ENCODE measurements around the gene RGS5. TPM values are rescaled to one million over a fixed set of nuclear protein-coding genes. Genes with fewer than 3 reads are reported as not detected.

The RGS5 gene
- total RNA-seq, 4 donors from 2014 or later = 37.1 to 197 (median 120) TPM

GRCh38 chr1:163155606-163156005 is 47.1 kb downstream of the RGS5 start:
- Histone ChIP-seq H3K9me3 (no peaks in the 10 kb centered on the region), H3K27me3 (no peaks in the 10 kb centered on the region), H3K4me3 (no peak overlapping the region), H3K27ac (no peak overlapping the region), H3K36me3 (no peaks in the 10 kb centered on the region), H3K4me1 (no peaks in the 10 kb centered on the region)
- intact Hi-C loops (cut with DNase I; ENCODE audit: low total_unique reads) = no loop called here
- TF ChIP-seq POLR2A (IDR thresholded peaks at IDR 0.05) (no peak), CTCF (IDR thresholded peaks at IDR 0.05) (no peak)
- no peak for DNase-seq

GRCh38 chr1:163148911-163149310 is 53.8 kb downstream of the RGS5 start:
- H3K27me3 ChIP-seq = no peaks in the 10 kb centered on the region
- no peaks in the 10 kb centered on the region for H3K4me1 ChIP-seq
- no peak overlapping the region for H3K4me3 ChIP-seq
- intact Hi-C loops (cut with DNase I; ENCODE audit: low total_unique reads) = no loop called here
- no peaks in the 10 kb centered on the region for H3K9me3 ChIP-seq
- H3K36me3 ChIP-seq = no peaks in the 10 kb centered on the region
- DNase-seq = no peak
- H3K27ac ChIP-seq = no peak overlapping the region
- no peak for TF ChIP-seq CTCF (IDR thresholded peaks at IDR 0.05)
- TF ChIP-seq POLR2A (IDR thresholded peaks at IDR 0.05) = no peak

GRCh38 chr1:163147019-163147418 is 55.7 kb downstream of the RGS5 start:
- no peak overlapping the region for H3K4me3 ChIP-seq
- intact Hi-C loops (cut with DNase I; ENCODE audit: low total_unique reads) = no loop called here
- no peaks in the 10 kb centered on the region for H3K27me3 ChIP-seq
- H3K4me1 ChIP-seq = no peaks in the 10 kb centered on the region
- no peak overlapping the region for H3K27ac ChIP-seq
- H3K36me3 ChIP-seq = no peaks in the 10 kb centered on the region
- H3K9me3 ChIP-seq = no peaks in the 10 kb centered on the region
- DNase-seq = no peak
- TF ChIP-seq POLR2A (IDR thresholded peaks at IDR 0.05) (no peak), CTCF (IDR thresholded peaks at IDR 0.05) (no peak)

- Histone ChIP-seq H3K4me3 (no peak overlapping the region), H3K9me3 (no peaks in the 10 kb centered on the region), H3K27ac (no peak overlapping the region), H3K36me3 (no peaks in the 10 kb centered on the region), H3K4me1 (no peaks in the 10 kb centered on the region), H3K27me3 (no peaks in the 10 kb centered on the region)
- no peak for DNase-seq
- intact Hi-C loops (cut with DNase I; ENCODE audit: low total_unique reads) = no loop called here
- TF ChIP-seq POLR2A (IDR thresholded peaks at IDR 0.05) = no peak
Observed at GRCh38 chr1:163145435-163145834, 57.3 kb downstream of the RGS5 start.

GRCh38 chr1:163144418-163144817 is 58.3 kb downstream of the RGS5 start:
- H3K27ac ChIP-seq = no peak overlapping the region
- H3K36me3 ChIP-seq = no peaks in the 10 kb centered on the region
- H3K4me3 ChIP-seq = no peak overlapping the region
- H3K9me3 ChIP-seq = no peaks in the 10 kb centered on the region
- no peaks in the 10 kb centered on the region for H3K27me3 ChIP-seq
- TF ChIP-seq CTCF (IDR thresholded peaks at IDR 0.05) (no peak), POLR2A (IDR thresholded peaks at IDR 0.05) (no peak)
- intact Hi-C loops (cut with DNase I; ENCODE audit: low total_unique reads) = no loop called here
- H3K4me1 ChIP-seq = no peaks in the 10 kb centered on the region
- no peak for DNase-seq

GRCh38 chr1:163142152-163142551 is 60.6 kb downstream of the RGS5 start:
- no peak overlapping the region for H3K27ac ChIP-seq
- no peak overlapping the region for H3K4me3 ChIP-seq
- no peak for DNase-seq
- H3K27me3 ChIP-seq = no peaks in the 10 kb centered on the region
- H3K36me3 ChIP-seq = no peaks in the 10 kb centered on the region
- no peak for TF ChIP-seq CTCF (IDR thresholded peaks at IDR 0.05)
- intact Hi-C loops (cut with DNase I; ENCODE audit: low total_unique reads) = no loop called here
- H3K4me1 ChIP-seq = no peaks in the 10 kb centered on the region
- H3K9me3 ChIP-seq = no peaks in the 10 kb centered on the region
